DOHH2 (cell line): ENCODE data around the gene CTSZ.

Experiments used
- CTCF ChIP-seq: fragments of 200-600 bp; sonication (generic); IDR thresholded peaks from one replicate; pipeline ENCODE4 v1.5.1; 2014; ENCODE audit warnings: antibody characterized with exemption, mild to moderate bottlenecking, low read depth, low read length; ENCODE audit not compliant: poor library complexity, severe bottlenecking
- EZH2phosphoT487 ChIP-seq: fragments of 200-600 bp; sonication (generic); IDR thresholded peaks from 2 replicates; pipeline ENCODE4 v1.6.1; 2017; ENCODE audit warnings: borderline replicate concordance, mild to moderate bottlenecking, antibody characterized with exemption, low read length, moderate library complexity, mixed read lengths

GRCh38 chr20:59031564-59032022 is 24.5 kb upstream of the CTSZ start:
- TF ChIP-seq CTCF (no peak), EZH2phosphoT487 (no peak)
